ENCODE measurements around the gene FBLN5. TPM values are rescaled to one million over a fixed set of nuclear protein-coding genes. Genes with fewer than 3 reads are reported as not detected.

The FBLN5 gene
- total RNA-seq, 4 donors from 2014 or later = 79.7 to 161 (median 116) TPM

DNA sequence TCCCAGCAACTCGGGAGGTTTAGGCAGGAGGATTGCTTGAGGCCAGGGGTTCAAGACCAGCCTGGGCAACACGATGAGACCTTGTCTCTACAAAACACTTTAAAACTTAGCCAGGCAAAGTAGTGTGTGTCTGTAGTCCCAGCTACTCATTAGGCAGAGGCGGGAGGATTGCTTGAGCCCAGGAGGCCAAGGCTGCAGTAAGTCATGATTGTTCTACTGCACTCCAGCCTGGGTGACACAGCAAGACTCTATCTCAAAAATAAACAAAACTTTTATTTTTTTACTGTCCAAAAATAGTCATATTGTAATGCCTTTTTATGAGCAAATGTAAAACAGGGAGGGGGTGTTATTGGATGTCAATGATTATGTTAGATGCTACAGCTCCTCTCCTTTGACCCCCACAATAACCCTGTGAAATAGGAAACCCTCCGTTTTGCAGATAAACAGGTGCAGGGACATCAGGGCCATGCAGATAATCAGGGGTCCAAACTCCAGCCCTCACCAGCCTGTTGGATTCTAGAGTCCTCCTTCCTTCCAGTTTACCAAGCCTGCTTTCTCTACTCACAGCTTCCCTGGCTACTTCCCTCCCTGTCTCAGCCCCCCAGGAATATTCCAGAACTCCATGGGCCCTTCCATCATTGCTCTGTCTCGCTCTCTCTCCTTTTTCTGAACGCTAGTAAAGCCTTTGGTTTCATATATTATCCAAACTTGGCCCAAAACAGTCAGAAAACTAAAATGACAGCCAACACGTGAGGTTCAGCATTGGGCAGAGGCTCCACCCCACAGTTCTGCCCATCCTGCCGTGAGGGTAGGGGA lies 5.9 kb upstream of the FBLN5 start:
- no peak overlapping the region for H3K27ac ChIP-seq (replicated peaks in 1 of 4)
- peaks cover 0 to under 1% (median 0%) of the 10 kb centered on the region in 4 donors for H3K4me1 ChIP-seq
- no peak overlapping the region for H3K4me3 ChIP-seq
- intact Hi-C loops (cut with DNase I) = no loop called here
- WGBS = 76% methylated on average over 8 of the region's 8 CpGs
- peaks cover 0 to 10% (median 0%) of the 10 kb centered on the region in 4 donors for H3K27me3 ChIP-seq
- peak; percentile 47 for DNase-seq (ENCODE audit: extremely low spot score)
- no peak for TF ChIP-seq POLR2A (IDR thresholded peaks at IDR 0.05; ENCODE audit: low read depth)
- TF ChIP-seq, protein P1, sequence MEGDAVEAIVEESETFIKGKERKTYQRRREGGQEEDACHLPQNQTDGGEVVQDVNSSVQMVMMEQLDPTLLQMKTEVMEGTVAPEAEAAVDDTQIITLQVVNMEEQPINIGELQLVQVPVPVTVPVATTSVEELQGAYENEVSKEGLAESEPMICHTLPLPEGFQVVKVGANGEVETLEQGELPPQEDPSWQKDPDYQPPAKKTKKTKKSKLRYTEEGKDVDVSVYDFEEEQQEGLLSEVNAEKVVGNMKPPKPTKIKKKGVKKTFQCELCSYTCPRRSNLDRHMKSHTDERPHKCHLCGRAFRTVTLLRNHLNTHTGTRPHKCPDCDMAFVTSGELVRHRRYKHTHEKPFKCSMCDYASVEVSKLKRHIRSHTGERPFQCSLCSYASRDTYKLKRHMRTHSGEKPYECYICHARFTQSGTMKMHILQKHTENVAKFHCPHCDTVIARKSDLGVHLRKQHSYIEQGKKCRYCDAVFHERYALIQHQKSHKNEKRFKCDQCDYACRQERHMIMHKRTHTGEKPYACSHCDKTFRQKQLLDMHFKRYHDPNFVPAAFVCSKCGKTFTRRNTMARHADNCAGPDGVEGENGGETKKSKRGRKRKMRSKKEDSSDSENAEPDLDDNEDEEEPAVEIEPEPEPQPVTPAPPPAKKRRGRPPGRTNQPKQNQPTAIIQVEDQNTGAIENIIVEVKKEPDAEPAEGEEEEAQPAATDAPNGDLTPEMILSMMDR (IDR thresholded peaks at IDR 0.05) = no peak
- no peak for TF ChIP-seq EP300 (IDR thresholded peaks at IDR 0.05)
- no peak for TF ChIP-seq POLR2AphosphoS5 (IDR thresholded peaks at IDR 0.05)
- H3K36me3 ChIP-seq = no peaks in the 10 kb centered on the region
- H3K9me3 ChIP-seq = no peaks in the 10 kb centered on the region

DNA sequence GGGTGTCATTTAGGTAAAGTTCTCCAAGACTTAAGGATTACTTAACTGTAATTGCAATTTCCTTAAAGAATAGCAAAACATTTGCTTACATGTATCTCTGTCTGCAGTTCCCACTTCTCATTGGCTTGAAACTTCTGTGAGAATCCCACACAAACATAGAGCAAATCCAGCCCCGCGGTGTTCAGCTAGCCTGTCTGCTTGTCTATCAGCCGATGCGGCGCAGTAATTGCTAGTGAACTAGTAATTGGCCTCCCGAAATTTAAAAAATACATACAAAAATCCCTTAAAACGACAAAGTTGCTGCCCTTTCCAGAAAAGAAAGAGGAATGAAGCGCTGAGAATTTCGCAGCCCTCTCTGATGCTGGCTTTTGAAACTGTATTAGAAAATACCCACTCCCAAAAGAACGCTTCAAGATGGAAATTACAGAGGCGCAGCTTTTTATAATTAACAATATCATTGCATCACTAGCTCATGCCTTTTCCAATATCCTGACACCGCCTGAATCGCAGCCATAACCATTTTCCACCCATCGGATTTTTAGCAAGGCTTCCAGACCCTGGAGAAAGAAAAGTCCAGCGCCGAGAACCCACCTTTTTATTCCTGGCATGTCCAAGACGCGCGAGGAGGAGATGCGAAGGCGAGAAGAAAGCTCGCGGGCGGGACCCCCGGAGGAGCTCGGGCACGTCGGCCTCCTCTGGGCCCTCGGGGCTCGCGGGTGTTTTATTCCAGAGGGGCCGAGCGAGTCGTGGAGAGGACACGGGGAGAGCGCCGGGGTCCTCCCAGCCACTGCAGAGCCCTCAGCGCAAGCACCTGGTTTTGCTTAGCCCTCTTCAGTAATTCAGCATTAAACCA lies 646 bp downstream of the FBLN5 start:
- Histone ChIP-seq H3K36me3 (no peaks in the 10 kb centered on the region), H3K27ac (replicated peaks in 1 of 4) (peak overlapping the region; percentile 72 to 81 (median 76)), H3K4me3 (peak overlapping the region; percentile 56 to 79 (median 62)), H3K9me3 (no peaks in the 10 kb centered on the region), H3K4me1 (peaks cover 5 to 32% (median 30%) of the 10 kb centered on the region in 4 donors), H3K27me3 (peaks cover 0 to 58% (median 0%) of the 10 kb centered on the region in 4 donors)
- no peak for DNase-seq (ENCODE audit: extremely low spot score)
- TF ChIP-seq POLR2AphosphoS5 (IDR thresholded peaks at IDR 0.05) (no peak), POLR2A (IDR thresholded peaks at IDR 0.05; ENCODE audit: low read depth) (no peak), EP300 (IDR thresholded peaks at IDR 0.05) (no peak)
- TF ChIP-seq, protein P1 (IDR thresholded peaks at IDR 0.05) = no peak
- intact Hi-C loops (cut with DNase I) = loop anchor here (10.0 kb wide), 1 partner anchor 48 kb away; no protein-coding TSS in a partner anchor
- WGBS = 9% methylated on average over 28 of the region's 38 CpGs

DNA sequence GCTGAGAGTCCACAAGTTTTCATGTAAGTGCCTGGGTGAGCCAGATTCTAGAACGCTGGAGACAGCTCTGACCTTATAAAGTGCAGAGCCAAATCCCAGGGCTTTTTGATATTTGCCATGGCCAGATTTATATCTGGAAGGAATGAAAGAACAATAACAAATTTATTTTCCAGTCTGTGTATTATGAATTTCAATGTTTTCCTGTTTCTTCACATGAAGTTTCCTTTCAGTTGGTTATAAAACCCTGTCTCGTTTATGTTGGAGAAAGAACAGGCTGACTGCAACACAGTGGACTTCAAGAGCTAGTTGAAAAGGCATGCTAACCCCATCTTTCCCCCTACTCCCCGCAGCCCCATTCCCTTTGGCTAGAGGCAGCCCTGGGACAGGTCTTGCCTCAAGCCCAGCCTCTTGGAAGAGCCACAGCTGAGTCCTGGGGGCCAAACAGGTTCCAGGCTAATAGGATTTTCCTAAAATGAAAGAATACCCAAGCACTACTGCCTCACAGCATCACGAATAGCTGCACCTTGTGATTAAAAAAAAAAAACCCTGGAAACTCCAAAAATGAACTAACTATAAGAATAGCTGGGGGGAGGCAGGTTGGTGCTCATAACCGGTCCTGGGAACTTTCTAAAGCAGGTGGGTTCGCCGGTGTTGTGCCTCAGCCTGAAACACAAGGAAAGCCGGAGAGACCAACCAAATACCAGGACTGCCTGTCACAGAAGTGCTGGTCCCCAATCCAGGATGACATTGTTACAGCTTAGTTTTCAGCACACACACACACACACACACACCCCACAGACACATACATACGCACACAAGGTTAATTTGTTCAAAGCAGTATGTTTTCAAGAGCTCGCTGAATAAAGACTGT lies 1.5 kb downstream of the FBLN5 start:
- peaks cover 0 to 4% (median 0%) of the 10 kb centered on the region in 4 donors for H3K36me3 ChIP-seq
- DNase-seq (ENCODE audit: extremely low spot score) = no peak
- TF ChIP-seq, protein P1 (IDR thresholded peaks at IDR 0.05) = no peak
- TF ChIP-seq POLR2A (IDR thresholded peaks at IDR 0.05; ENCODE audit: low read depth) (no peak), EP300 (IDR thresholded peaks at IDR 0.05) (no peak), POLR2AphosphoS5 (IDR thresholded peaks at IDR 0.05) (no peak)
- H3K4me1 ChIP-seq = peaks cover 5 to 32% (median 30%) of the 10 kb centered on the region in 4 donors
- H3K4me3 ChIP-seq = peak overlapping the region; percentile 56 to 79 (median 62)
- peak overlapping the region; percentile 72 to 81 (median 76) for H3K27ac ChIP-seq (replicated peaks in 1 of 4)
- 35% methylated on average over 10 of the region's 10 CpGs for WGBS
- intact Hi-C loops (cut with DNase I) = loop anchor here (10.0 kb wide), 1 partner anchor 49 kb away; no protein-coding TSS in a partner anchor
- peaks cover 0 to 58% (median 0%) of the 10 kb centered on the region in 4 donors for H3K27me3 ChIP-seq
- no peaks in the 10 kb centered on the region for H3K9me3 ChIP-seq

DNA sequence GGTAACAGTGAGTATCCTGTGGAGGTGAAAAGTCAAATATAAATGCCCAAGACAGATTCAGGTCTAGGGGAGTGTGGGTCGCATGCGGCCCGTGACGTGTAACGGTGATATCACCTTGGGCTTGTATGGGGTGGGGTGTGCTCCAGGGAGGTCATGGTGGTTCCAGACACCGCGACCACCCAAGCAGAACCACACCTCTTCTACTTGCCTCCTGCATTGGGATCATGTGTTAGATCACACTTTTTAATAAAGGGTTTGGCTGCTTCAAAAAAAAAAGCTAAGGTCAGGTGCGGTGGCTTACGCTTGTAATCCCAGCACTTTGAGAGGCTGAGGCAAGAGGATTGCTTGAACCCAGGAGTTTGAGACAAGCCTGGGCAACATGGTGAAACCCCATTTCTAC lies 4.5 kb downstream of the FBLN5 start:
- DNase-seq (ENCODE audit: extremely low spot score) = no peak
- H3K4me1 ChIP-seq = peaks cover 5 to 27% (median 26%) of the 10 kb centered on the region in 4 donors

More for the DNA sequence above, 4.5 kb downstream of the FBLN5 start:
- H3K9me3 ChIP-seq = no peaks in the 10 kb centered on the region
- H3K27me3 ChIP-seq = peaks cover 0 to 49% (median 0%) of the 10 kb centered on the region in 4 donors
- 97% methylated on average over 9 of the region's 9 CpGs for WGBS
- H3K4me3 ChIP-seq = no peak overlapping the region
- H3K36me3 ChIP-seq = peaks cover 0 to 19% (median 7%) of the 10 kb centered on the region in 4 donors
- H3K27ac ChIP-seq (replicated peaks in 1 of 4) = no peak overlapping the region
- no peak for TF ChIP-seq EP300 (IDR thresholded peaks at IDR 0.05)
- TF ChIP-seq, protein P1 (IDR thresholded peaks at IDR 0.05) = no peak
- no peak for TF ChIP-seq POLR2AphosphoS5 (IDR thresholded peaks at IDR 0.05)
- TF ChIP-seq POLR2A (IDR thresholded peaks at IDR 0.05; ENCODE audit: low read depth) = no peak
- intact Hi-C loops (cut with DNase I) = loop anchor here (10.0 kb wide), 1 partner anchor 52 kb away; no protein-coding TSS in a partner anchor
